Measurements from ENCODE around the gene CELF4. TPM values are rescaled to one million over a fixed set of nuclear protein-coding genes. Genes with fewer than 3 reads are reported as not detected.

Gene CELF4
- total RNA-seq, 1 donor from 2014 or later: 0.22 TPM

DNA sequence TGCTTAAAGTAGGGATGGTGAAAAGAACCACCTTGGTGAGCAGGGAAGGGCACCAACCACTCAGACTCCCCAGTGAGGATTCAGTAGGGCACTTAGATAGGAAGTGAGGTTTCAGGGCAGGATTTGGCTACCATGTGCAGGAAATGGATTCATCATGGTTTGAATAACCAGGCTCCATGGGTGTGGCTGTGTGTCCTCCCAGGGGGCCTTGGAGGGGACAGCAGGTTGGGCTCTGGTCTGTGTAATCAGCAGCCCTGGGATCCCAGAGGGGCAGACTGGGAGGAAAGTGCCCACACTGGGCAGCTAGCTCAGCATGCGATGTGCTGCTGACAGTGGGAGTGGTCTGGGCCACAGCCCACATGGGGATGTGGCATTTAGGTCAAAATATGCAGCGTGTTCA lies 224.6 kb downstream of the CELF4 start:
- peaks cover 28% of the 10 kb centered on the region for H3K27me3 Mint-ChIP-seq (ENCODE audit: low read depth)
- no peaks in the 10 kb centered on the region for H3K9me3 Mint-ChIP-seq (ENCODE audit: low read depth)
- TF ChIP-seq, protein P1, sequence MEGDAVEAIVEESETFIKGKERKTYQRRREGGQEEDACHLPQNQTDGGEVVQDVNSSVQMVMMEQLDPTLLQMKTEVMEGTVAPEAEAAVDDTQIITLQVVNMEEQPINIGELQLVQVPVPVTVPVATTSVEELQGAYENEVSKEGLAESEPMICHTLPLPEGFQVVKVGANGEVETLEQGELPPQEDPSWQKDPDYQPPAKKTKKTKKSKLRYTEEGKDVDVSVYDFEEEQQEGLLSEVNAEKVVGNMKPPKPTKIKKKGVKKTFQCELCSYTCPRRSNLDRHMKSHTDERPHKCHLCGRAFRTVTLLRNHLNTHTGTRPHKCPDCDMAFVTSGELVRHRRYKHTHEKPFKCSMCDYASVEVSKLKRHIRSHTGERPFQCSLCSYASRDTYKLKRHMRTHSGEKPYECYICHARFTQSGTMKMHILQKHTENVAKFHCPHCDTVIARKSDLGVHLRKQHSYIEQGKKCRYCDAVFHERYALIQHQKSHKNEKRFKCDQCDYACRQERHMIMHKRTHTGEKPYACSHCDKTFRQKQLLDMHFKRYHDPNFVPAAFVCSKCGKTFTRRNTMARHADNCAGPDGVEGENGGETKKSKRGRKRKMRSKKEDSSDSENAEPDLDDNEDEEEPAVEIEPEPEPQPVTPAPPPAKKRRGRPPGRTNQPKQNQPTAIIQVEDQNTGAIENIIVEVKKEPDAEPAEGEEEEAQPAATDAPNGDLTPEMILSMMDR (IDR thresholded peaks at IDR 0.05): no peak
- no peak for DNase-seq (ENCODE audit: low spot score)
- H3K4me1 Mint-ChIP-seq (ENCODE audit: low read depth): peaks cover 6% of the 10 kb centered on the region
- no peaks in the 10 kb centered on the region for H3K36me3 Mint-ChIP-seq (ENCODE audit: low read depth)
- H3K27ac Mint-ChIP-seq (ENCODE audit: unreplicated experiment): no peak overlapping the region
- H3K4me3 Mint-ChIP-seq (ENCODE audit: unreplicated experiment): no peak overlapping the region

DNA sequence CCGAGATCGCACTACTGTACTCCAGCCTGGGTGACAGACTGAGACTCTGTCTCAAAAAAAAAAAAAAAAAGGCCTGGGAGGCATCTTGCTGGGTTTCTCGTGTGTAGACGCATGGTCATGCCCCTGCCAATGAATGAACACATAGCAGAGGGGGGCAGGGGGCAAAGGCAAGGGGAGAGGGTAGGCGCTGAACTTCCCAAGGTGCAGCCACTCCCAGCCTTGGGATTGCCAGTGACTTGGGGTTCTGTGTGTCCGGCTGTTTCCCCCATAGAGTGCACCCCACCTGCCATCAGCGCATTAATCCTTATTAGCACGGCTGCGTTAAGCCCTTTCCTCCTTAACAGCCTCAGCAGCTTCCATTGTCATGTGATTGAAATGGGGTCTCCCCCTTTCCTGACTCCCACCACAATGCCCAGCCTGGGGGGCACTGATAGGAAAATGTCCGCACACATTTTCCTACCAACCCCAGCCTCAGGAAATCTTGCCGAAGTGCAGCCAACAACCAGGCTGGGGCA lies 225.8 kb downstream of the CELF4 start:
- TF ChIP-seq, protein P1 (IDR thresholded peaks at IDR 0.05): no peak
- DNase-seq (ENCODE audit: low spot score): no peak
- H3K27ac Mint-ChIP-seq (ENCODE audit: unreplicated experiment): no peak overlapping the region
- no peaks in the 10 kb centered on the region for H3K36me3 Mint-ChIP-seq (ENCODE audit: low read depth)
- peaks cover 22% of the 10 kb centered on the region for H3K27me3 Mint-ChIP-seq (ENCODE audit: low read depth)
- no peaks in the 10 kb centered on the region for H3K9me3 Mint-ChIP-seq (ENCODE audit: low read depth)
- H3K4me1 Mint-ChIP-seq (ENCODE audit: low read depth): peaks cover 8% of the 10 kb centered on the region
- H3K4me3 Mint-ChIP-seq (ENCODE audit: unreplicated experiment): no peak overlapping the region

DNA sequence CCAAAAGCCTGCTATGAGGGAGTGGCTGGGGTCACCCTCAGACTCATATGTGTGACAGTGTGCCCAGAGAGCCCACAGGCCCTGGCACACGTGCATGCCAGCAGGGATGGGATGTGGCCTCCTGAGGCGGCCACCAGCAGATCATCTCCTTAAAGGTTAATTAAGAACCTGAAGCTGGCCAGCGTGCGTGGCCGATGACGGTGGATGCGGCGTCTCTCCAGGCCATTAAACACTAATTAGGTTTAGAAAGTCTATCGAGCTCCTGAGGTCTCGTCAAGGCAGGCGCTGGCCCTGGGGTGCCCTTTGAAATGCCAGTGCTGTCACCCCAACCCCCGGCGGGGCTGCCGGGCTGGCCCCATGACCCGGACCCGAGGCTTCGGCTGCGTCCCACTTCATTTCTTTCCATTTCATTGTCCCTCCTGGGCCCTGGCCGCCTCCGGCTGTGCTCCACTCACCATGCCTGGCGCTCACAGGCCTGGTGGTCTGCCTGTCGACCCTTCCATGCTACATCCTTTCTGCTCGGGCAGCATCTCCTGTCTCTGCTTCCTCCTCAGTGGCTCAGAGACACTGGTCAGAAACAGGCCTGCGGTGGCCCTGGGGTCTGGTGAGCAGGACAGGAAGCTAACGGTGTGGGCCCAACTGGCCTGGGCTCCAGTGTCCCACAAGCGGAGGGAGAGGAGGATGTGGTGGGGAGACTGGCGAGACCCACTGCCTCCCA lies 228.9 kb downstream of the CELF4 start:
- DNase-seq (ENCODE audit: low spot score): no peak
- peaks cover 8% of the 10 kb centered on the region for H3K27me3 Mint-ChIP-seq (ENCODE audit: low read depth)
- no peak overlapping the region for H3K27ac Mint-ChIP-seq (ENCODE audit: unreplicated experiment)
- H3K4me3 Mint-ChIP-seq (ENCODE audit: unreplicated experiment): no peak overlapping the region
- H3K36me3 Mint-ChIP-seq (ENCODE audit: low read depth): no peaks in the 10 kb centered on the region
- TF ChIP-seq, protein P1 (IDR thresholded peaks at IDR 0.05): no peak
- no peaks in the 10 kb centered on the region for H3K9me3 Mint-ChIP-seq (ENCODE audit: low read depth)
- peaks cover 8% of the 10 kb centered on the region for H3K4me1 Mint-ChIP-seq (ENCODE audit: low read depth)

DNA sequence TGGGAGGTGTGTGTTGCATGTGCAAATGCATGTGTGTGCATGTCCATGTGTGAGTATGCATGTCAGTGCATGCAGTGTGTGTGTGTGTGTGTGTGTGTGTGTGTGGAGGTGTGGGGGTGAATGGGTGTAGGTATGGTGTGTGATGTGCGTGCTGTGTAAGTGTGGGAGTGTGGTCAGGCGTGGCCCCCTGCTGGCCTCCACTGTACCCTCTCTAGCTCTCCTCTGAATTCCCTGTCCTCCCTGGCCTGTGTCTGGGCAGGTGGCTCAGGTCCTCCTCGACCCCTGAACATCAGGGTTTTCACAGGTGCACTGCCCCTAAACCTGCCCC lies 230.2 kb downstream of the CELF4 start:
- peaks cover 5% of the 10 kb centered on the region for H3K4me1 Mint-ChIP-seq (ENCODE audit: low read depth)
- H3K4me3 Mint-ChIP-seq (ENCODE audit: unreplicated experiment): no peak overlapping the region
- DNase-seq (ENCODE audit: low spot score): no peak
- H3K36me3 Mint-ChIP-seq (ENCODE audit: low read depth): no peaks in the 10 kb centered on the region
- TF ChIP-seq, protein P1 (IDR thresholded peaks at IDR 0.05): peak; percentile 68
- peaks cover 6% of the 10 kb centered on the region for H3K27me3 Mint-ChIP-seq (ENCODE audit: low read depth)
- H3K27ac Mint-ChIP-seq (ENCODE audit: unreplicated experiment): no peak overlapping the region
- H3K9me3 Mint-ChIP-seq (ENCODE audit: low read depth): no peaks in the 10 kb centered on the region

DNA sequence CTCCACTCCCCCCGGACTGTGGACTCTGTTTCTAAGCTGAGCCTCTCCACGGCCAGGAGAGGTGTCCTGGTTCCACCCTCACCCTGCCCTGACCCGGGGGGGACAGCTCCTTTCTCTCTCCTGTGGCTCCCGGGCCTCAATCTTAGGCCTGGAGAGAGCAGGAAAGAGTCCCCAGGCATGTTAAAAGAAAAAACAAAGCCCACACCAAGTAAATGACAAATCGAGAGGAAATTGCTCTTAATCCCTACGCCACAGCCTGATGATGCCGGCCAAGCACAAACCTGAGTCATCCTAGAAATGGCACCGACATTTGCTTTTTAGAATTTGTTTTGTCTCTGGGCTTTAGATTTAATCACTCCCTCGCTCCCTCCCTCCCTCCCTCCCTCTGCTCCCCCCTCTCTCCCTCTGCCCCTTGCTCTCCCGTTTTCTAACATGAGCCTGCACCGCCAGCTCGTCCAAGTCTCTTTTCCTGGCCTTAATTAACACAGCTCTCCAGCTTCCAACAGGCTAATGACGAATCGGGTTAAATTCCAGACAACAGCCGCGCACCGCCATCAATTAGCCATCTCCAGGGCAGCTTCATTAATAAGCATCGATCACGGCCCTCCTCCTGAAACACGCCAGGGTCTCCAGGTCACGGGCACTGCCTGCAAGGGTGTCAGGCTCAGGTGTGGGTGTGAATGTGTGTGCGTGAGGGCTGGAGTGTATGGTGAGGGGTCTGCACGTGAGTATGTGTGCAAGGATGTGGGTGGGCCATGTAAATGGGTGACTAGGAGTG lies 230.8 kb downstream of the CELF4 start:
- peak overlapping the region; percentile 12 for H3K27ac Mint-ChIP-seq (ENCODE audit: unreplicated experiment)
- no peaks in the 10 kb centered on the region for H3K9me3 Mint-ChIP-seq (ENCODE audit: low read depth)

More for the DNA sequence above, 230.8 kb downstream of the CELF4 start:
- TF ChIP-seq, protein P1 (IDR thresholded peaks at IDR 0.05): no peak
- DNase-seq (ENCODE audit: low spot score): no peak
- H3K4me1 Mint-ChIP-seq (ENCODE audit: low read depth): peaks cover 7% of the 10 kb centered on the region
- no peaks in the 10 kb centered on the region for H3K36me3 Mint-ChIP-seq (ENCODE audit: low read depth)
- H3K4me3 Mint-ChIP-seq (ENCODE audit: unreplicated experiment): no peak overlapping the region
- H3K27me3 Mint-ChIP-seq (ENCODE audit: low read depth): peaks cover 2% of the 10 kb centered on the region

All from chondrocyte (in vitro differentiated cells).